HCT116 (cell line): Measurements from ENCODE around the gene UQCC2. TPM values are rescaled to one million over a fixed set of nuclear protein-coding genes. Genes with fewer than 3 reads are reported as not detected.

Source experiments
- ATAC-seq: fragments of 200-7000 bp; cut with Tn5 transposase; 2 replicates; pipeline ENCODE4 v1.9.1; 2020; ENCODE audit warnings: mild to moderate bottlenecking, moderate library complexity
- BruUV-seq: library from RNA; stranded (reverse); fragments of 400-500 nt; replicated peaks from 2 replicates; lab custom pipeline; 2021; lab: Mats Ljungman, UMichigan
- CTCF ChIA-PET: fragments of 300-600 bp; sonication (Branson Sonifier 250); formaldehyde crosslinking; loops from one replicate; lab custom pipeline; 2021; ENCODE audit warnings: antibody characterized with exemption; lab: Charles Lee
- POLR2A ChIA-PET: fragments of 300-600, 350-600 bp; sonication (Branson Sonifier 250); formaldehyde crosslinking; loops from one replicate; lab custom pipeline; 2021; ENCODE audit warnings: antibody characterized with exemption; lab: Charles Lee
- RAD21 ChIA-PET, 2 experiments: fragments of 300-600 bp; sonication (Branson Sonifier 250); formaldehyde crosslinking; loops; one replicate each; lab custom pipeline; 2023; ENCODE audit warnings: low total read pairs in 2 of 2; ENCODE audit not compliant: uncharacterized antibody in 2 of 2, unreplicated experiment in 2 of 2, low non-redundant PET in 1 of 2; lab: Charles Lee
- DNase-seq: peaks from one replicate; pipeline ENCODE4 v3.0.0-alpha.2; 2010; ENCODE audit warnings: low read depth, low spot score
- H2AFZ ChIP-seq: fragments of 200-600 bp; shearing (Covaris generic), sonication (generic); 2 replicates; pipeline ENCODE4 v1.6.1; 2017; ENCODE audit warnings: low read depth, mixed run types, mixed read lengths, antibody characterized with exemption, low read length; ENCODE audit not compliant: poor library complexity, severe bottlenecking
- H3K27ac ChIP-seq: 2 replicates; pipeline ENCODE4 v1.5.1; 2012; ENCODE audit warnings: low read depth, low read length
- H3K27me3 ChIP-seq: fragments of 200-600 bp; sonication (generic); 2 replicates; pipeline ENCODE4 v1.6.1; 2016; ENCODE audit warnings: mixed run types, low read length, mixed read lengths; ENCODE audit not compliant: insufficient read depth
- H3K36me3 ChIP-seq, 2 experiments: fragments of 200-500 bp in 1 of 2; fragments of 200-600 bp in 1 of 2; sonication (Bioruptor generic) in 1 of 2; sonication (generic) in 1 of 2; 2 replicates each; pipeline versions ENCODE4 v1.5.1 to v1.6.1; 2014 to 2016; ENCODE audit warnings: low read length in 2 of 2, inconsistent platforms in 1 of 2, mixed read lengths in 1 of 2, mixed run types in 1 of 2; ENCODE audit not compliant: insufficient read depth in 2 of 2, control insufficient read depth in 1 of 2
- H3K4me1 ChIP-seq, 2 experiments: fragments of 200-600 bp in 1 of 2; sonication (generic) in 1 of 2; 2 replicates each; pipeline versions ENCODE4 v1.5.1 to v1.6.1; 2012 to 2017; ENCODE audit warnings: low read length in 2 of 2, inconsistent platforms in 1 of 2, mild to moderate bottlenecking in 1 of 2, mixed read lengths in 1 of 2, mixed run types in 1 of 2, moderate library complexity in 1 of 2; ENCODE audit not compliant: insufficient read depth in 2 of 2, control insufficient read depth in 1 of 2
- H3K4me2 ChIP-seq: fragments of 200-600 bp; sonication (generic); 2 replicates; pipeline ENCODE4 v1.6.1; 2017; ENCODE audit warnings: mixed run types, low read length, mixed read lengths
- H3K4me3 ChIP-seq, 2 experiments: fragments of 200-600 bp in 1 of 2; sonication (generic) in 1 of 2; replicated peaks in 1 of 2; 2 replicates each; pipeline ENCODE4 v1.5.1; 2011 to 2016; ENCODE audit warnings: low read length in 2 of 2, control low read depth in 1 of 2, low read depth in 1 of 2, mild to moderate bottlenecking in 1 of 2, mixed read lengths in 1 of 2, mixed run types in 1 of 2
- H3K79me2 ChIP-seq: fragments of 200-600 bp; sonication (generic); 2 replicates; pipeline ENCODE4 v1.6.1; 2017; ENCODE audit warnings: mild to moderate bottlenecking, mixed run types, low read length, moderate library complexity, mixed read lengths; ENCODE audit not compliant: insufficient read depth
- H3K9ac ChIP-seq: fragments of 200-600 bp; sonication (generic); 2 replicates; pipeline ENCODE4 v1.6.1; 2016; ENCODE audit warnings: low read length, mixed read lengths
- H3K9me2 ChIP-seq: fragments of 200-600 bp; sonication (generic), shearing (Covaris generic); 2 replicates; pipeline ENCODE4 v1.6.1; 2017; ENCODE audit warnings: mixed run types, mild to moderate bottlenecking, moderate library complexity; ENCODE audit not compliant: insufficient read depth
- H3K9me3 ChIP-seq, 2 experiments: fragments of 200-500 bp in 1 of 2; fragments of 200-600 bp in 1 of 2; sonication (Bioruptor generic) in 1 of 2; sonication (generic) in 1 of 2; 2 replicates each; pipeline ENCODE4 v1.6.1; 2014 to 2017; ENCODE audit warnings: low read length in 2 of 2, mixed read lengths in 2 of 2, inconsistent platforms in 1 of 2, low read depth in 1 of 2, mild to moderate bottlenecking in 1 of 2, mixed run types in 1 of 2, moderate library complexity in 1 of 2; ENCODE audit not compliant: control insufficient read depth in 1 of 2, insufficient read depth in 1 of 2
- H4K20me1 ChIP-seq: fragments of 200-600 bp; sonication (generic), shearing (Covaris generic); 2 replicates; pipeline ENCODE4 v1.6.1; 2017; ENCODE audit warnings: mixed run types, mild to moderate bottlenecking, moderate library complexity; ENCODE audit not compliant: insufficient read depth
- CBX3 ChIP-seq: IDR thresholded peaks from 2 replicates; pipeline ENCODE4 v1.6.1; 2012; ENCODE audit warnings: low read depth
- CEBPB ChIP-seq: IDR thresholded peaks from 2 replicates; pipeline ENCODE4 v1.6.1; 2012; ENCODE audit warnings: low read depth
- CTCF ChIP-seq, 3 experiments: fragments of 200-600 bp in 1 of 3; sonication (generic) in 1 of 3; IDR thresholded peaks in 2 of 3; conservative IDR thresholded peaks in 1 of 3; 2 replicates each; pipeline ENCODE4 v1.5.1; 2012 to 2017; ENCODE audit warnings: low read depth in 2 of 3, low read length in 2 of 3, antibody characterized with exemption in 1 of 3, borderline replicate concordance in 1 of 3, control low read depth in 1 of 3, mild to moderate bottlenecking in 1 of 3, mixed read lengths in 1 of 3, mixed run types in 1 of 3, moderate library complexity in 1 of 3; ENCODE audit not compliant: insufficient read depth in 1 of 3
- EGR1 ChIP-seq: IDR thresholded peaks from 2 replicates; pipeline ENCODE4 v1.6.1; 2012; ENCODE audit warnings: low read depth
- ELF1 ChIP-seq: IDR thresholded peaks from 2 replicates; pipeline ENCODE4 v1.6.1; 2012; ENCODE audit warnings: low read depth, borderline replicate concordance
- EZH2 ChIP-seq: fragments of 200-600 bp; sonication (generic); IDR thresholded peaks from 2 replicates; pipeline ENCODE4 v1.6.1; 2017; ENCODE audit warnings: antibody characterized with exemption, mixed run types
- EZH2phosphoT487 ChIP-seq: fragments of 200-600 bp; IDR thresholded peaks from 2 replicates; pipeline ENCODE4 v1.6.1; 2018; ENCODE audit warnings: antibody characterized with exemption, borderline replicate concordance
- FOSL1 ChIP-seq: IDR thresholded peaks from 2 replicates; pipeline ENCODE4 v1.6.1; 2012; ENCODE audit warnings: low read depth
- JUND ChIP-seq: IDR thresholded peaks from 2 replicates; pipeline ENCODE4 v1.6.1; 2012
- MAX ChIP-seq: IDR thresholded peaks from 2 replicates; pipeline ENCODE4 v1.6.1; 2012
- SIN3A ChIP-seq: IDR thresholded peaks from 2 replicates; pipeline ENCODE4 v1.6.1; 2012; ENCODE audit warnings: low read depth
- SRF ChIP-seq: IDR thresholded peaks from 2 replicates; pipeline ENCODE4 v1.6.1; 2012; ENCODE audit warnings: low read depth
- TCF7L2 ChIP-seq: IDR thresholded peaks from 2 replicates; pipeline ENCODE4 v1.7.0; 2011; ENCODE audit warnings: borderline replicate concordance, inconsistent platforms; ENCODE audit not compliant: insufficient read depth, insufficient read length; ENCODE audit errors: extremely low read depth
- ZBTB33 ChIP-seq: IDR thresholded peaks from 2 replicates; pipeline ENCODE4 v1.6.1; 2011; ENCODE audit warnings: mild to moderate bottlenecking, low read length, moderate library complexity; ENCODE audit not compliant: insufficient replicate concordance; ENCODE audit errors: extremely low read depth
- ZFX ChIP-seq: fragments of 450-650 bp; IDR thresholded peaks from 2 replicates; pipeline ENCODE4 v1.6.1; 2017
- ZNF274 ChIP-seq: fragments of 200-500 bp; sonication (Bioruptor generic); IDR thresholded peaks from 2 replicates; pipeline ENCODE4 v1.6.1; 2014; ENCODE audit warnings: mild to moderate bottlenecking, low read depth, low read length, inconsistent platforms
- intact Hi-C: fragments of 100-400 bp; cut with micrococcal nuclease; formaldehyde crosslinking; loops from 2 replicates; pipeline ENCODE4 v1.10.0; 2022
- total RNA-seq: library from RNA; stranded (reverse); gene quantifications from one replicate; pipeline ENCODE4 v1.2.1, GENCODE V29; 2021; ENCODE audit not compliant: unreplicated experiment

UQCC2 gene
- total RNA-seq, 1 experiment from 2014 or later, result 95.1 TPM

- DNase-seq (no peak), ATAC-seq (no peak)
- no peak overlapping the region for H2AFZ ChIP-seq
- H3K9me2 ChIP-seq, result no peaks in the 10 kb centered on the region
- H3K4me2 ChIP-seq, result no peak overlapping the region
- intact Hi-C loops, result no loop called here
- no peaks in the 10 kb centered on the region for H3K9me3 ChIP-seq
- no peaks in the 10 kb centered on the region for H3K79me2 ChIP-seq
- ChIA-PET POLR2A (no interaction called here), CTCF (no interaction called here), RAD21 (interaction anchor here in 1 of 2 experiments (0.7 kb wide), 1 partner anchor 13 kb away, joined by 7 read pairs; no protein-coding TSS in a partner anchor)
- peaks cover 6% of the 10 kb centered on the region; the same call in 1 of the 2 replicates for H3K27me3 ChIP-seq
- H4K20me1 ChIP-seq, result no peaks in the 10 kb centered on the region
- TF ChIP-seq CBX3 (no peak), EGR1 (no peak), EZH2phosphoT487 (no peak), EZH2 (no peak), SIN3A (no peak), ZBTB33 (no peak), ZFX (no peak)
- no peak overlapping the region for H3K4me3 ChIP-seq
- H3K36me3 ChIP-seq, result no peaks in the 10 kb centered on the region
- H3K27ac ChIP-seq, result no peak overlapping the region
- no TSS peak for BruUV-seq
- H3K4me1 ChIP-seq, result peaks cover 2 to 9% of the 10 kb centered on the region in 2 experiments; a peak in 3 of 4 replicates
- H3K9ac ChIP-seq, result no peak overlapping the region
Measured at GRCh38 chr6:33740794-33741193, 29.3 kb upstream of the UQCC2 start.

GRCh38 chr6:33740204-33740608 lies 28.7 kb upstream of the UQCC2 start:
- RAD21 ChIA-PET, result no interaction called here
- Histone ChIP-seq H3K27ac (no peak overlapping the region), H3K4me3 (no peak overlapping the region), H3K27me3 (peaks cover 6% of the 10 kb centered on the region; the same call in 1 of the 2 replicates), H3K79me2 (no peaks in the 10 kb centered on the region), H3K9me3 (no peaks in the 10 kb centered on the region), H3K4me1 (peaks cover 2 to 9% of the 10 kb centered on the region in 2 experiments; a peak in 3 of 4 replicates), H4K20me1 (no peaks in the 10 kb centered on the region), H3K9me2 (no peaks in the 10 kb centered on the region), H2AFZ (no peak overlapping the region), H3K9ac (no peak overlapping the region), H3K4me2 (no peak overlapping the region), H3K36me3 (no peaks in the 10 kb centered on the region)
- no TSS peak for BruUV-seq
- TF ChIP-seq TCF7L2 (no peak), FOSL1 (no peak), EZH2 (no peak), CEBPB (no peak; the same call in 1 of the 2 replicates), SRF (no peak), SIN3A (no peak), MAX (no peak), CTCF (IDR thresholded peaks at IDR 0.05 in 2 of 3, conservative IDR thresholded peaks at IDR 0.05 in 1 of 3; ENCODE audit: borderline replicate concordance in 1 of 3, insufficient read depth in 1 of 3, low read depth in 2 of 3, low read length in 2 of 3) (no peak), CBX3 (no peak), ELF1 (no peak), ZNF274 (no peak), JUND (no peak), EGR1 (no peak), ZFX (no peak)
- DNase-seq (no peak), ATAC-seq (no peak)
- CTCF ChIA-PET, result no interaction called here
- POLR2A ChIA-PET, result interaction anchor here (0.7 kb wide), 1 partner anchor 23 kb away, joined by 3 read pairs; no protein-coding TSS in a partner anchor
- intact Hi-C loops, result no loop called here
